Astrocyte (in vitro differentiated cells and primary cell): ENCODE results near the gene CAPS. TPM values are rescaled to one million over a fixed set of nuclear protein-coding genes. Genes with fewer than 3 reads are reported as not detected.

Experiments used
- DNase-seq: peaks from one replicate; pipeline ENCODE4 v3.0.0-alpha.2; 2010; ENCODE audit warnings: low read depth
- FAIRE-seq: peaks from 2 replicates; lab custom pipeline; 2011; peaks lifted over from hg19 to GRCh38; lab: Jason Lieb, UNC
- H2AFZ ChIP-seq: 2 replicates; pipeline ENCODE4 v1.6.0; 2012; ENCODE audit warnings: low read depth, low read length, inconsistent platforms
- H3K27ac ChIP-seq: 2 replicates; pipeline ENCODE4 v1.5.1; 2011; ENCODE audit warnings: low read depth, low read length, inconsistent platforms
- H3K27me3 ChIP-seq: 2 replicates; pipeline ENCODE4 v1.6.0; 2011; ENCODE audit warnings: low read length, inconsistent platforms; ENCODE audit not compliant: insufficient read depth
- H3K36me3 ChIP-seq: 2 replicates; pipeline ENCODE4 v1.5.1; 2011; ENCODE audit warnings: low read length, inconsistent platforms; ENCODE audit not compliant: insufficient read depth
- H3K4me1 ChIP-seq: 2 replicates; pipeline ENCODE4 v1.5.1; 2011; ENCODE audit warnings: low read length, inconsistent platforms; ENCODE audit not compliant: insufficient read depth
- H3K4me2 ChIP-seq: 2 replicates; pipeline ENCODE4 v1.6.0; 2012; ENCODE audit warnings: low read length, inconsistent platforms
- H3K4me3 ChIP-seq: 2 replicates; pipeline ENCODE4 v1.5.1; 2011; ENCODE audit warnings: low read depth, mild to moderate bottlenecking, low read length, inconsistent platforms; ENCODE audit not compliant: insufficient read depth
- H3K79me2 ChIP-seq: 2 replicates; pipeline ENCODE4 v1.6.0; 2012; ENCODE audit warnings: mild to moderate bottlenecking, low read length, inconsistent platforms; ENCODE audit not compliant: insufficient read depth
- H3K9ac ChIP-seq: 2 replicates; pipeline ENCODE4 v1.6.0; 2012; ENCODE audit warnings: mild to moderate bottlenecking, low read length, inconsistent platforms
- H3K9me3 ChIP-seq: 2 replicates; pipeline ENCODE4 v1.5.1; 2012; ENCODE audit warnings: low read depth, mild to moderate bottlenecking, low read length, inconsistent platforms; ENCODE audit not compliant: insufficient read depth
- H4K20me1 ChIP-seq: 2 replicates; pipeline ENCODE4 v1.6.0; 2012; ENCODE audit warnings: low read length, inconsistent platforms; ENCODE audit not compliant: insufficient read depth
- H3K27ac Mint-ChIP-seq: one replicate; pipeline ENCODE4 v1.8.0; 2021; ENCODE audit warnings: mild to moderate bottlenecking, mixed read lengths; ENCODE audit not compliant: unreplicated experiment
- H3K27me3 Mint-ChIP-seq: one replicate; pipeline ENCODE4 v1.8.0; 2021; ENCODE audit warnings: low read depth, mixed read lengths; ENCODE audit not compliant: unreplicated experiment
- H3K36me3 Mint-ChIP-seq: one replicate; pipeline ENCODE4 v1.8.0; 2021; ENCODE audit warnings: low read depth, mixed read lengths; ENCODE audit not compliant: unreplicated experiment
- H3K4me1 Mint-ChIP-seq: one replicate; pipeline ENCODE4 v1.8.0; 2021; ENCODE audit warnings: low read depth, mixed read lengths; ENCODE audit not compliant: unreplicated experiment
- H3K4me3 Mint-ChIP-seq: one replicate; pipeline ENCODE4 v1.8.0; 2021; ENCODE audit warnings: mild to moderate bottlenecking, moderate library complexity, mixed read lengths; ENCODE audit not compliant: unreplicated experiment
- H3K9me3 Mint-ChIP-seq: one replicate; pipeline ENCODE4 v1.8.0; 2021; ENCODE audit warnings: mild to moderate bottlenecking, mixed read lengths; ENCODE audit not compliant: unreplicated experiment
- CTCF ChIP-seq: IDR thresholded peaks from 2 replicates; pipeline ENCODE4 v1.5.1; 2011; ENCODE audit warnings: low read depth, mild to moderate bottlenecking, inconsistent platforms, low read length, moderate library complexity; ENCODE audit not compliant: insufficient read depth
- EZH2 ChIP-seq: IDR thresholded peaks from 2 replicates; pipeline ENCODE4 v1.6.1; 2012; ENCODE audit warnings: mild to moderate bottlenecking, low read length, inconsistent platforms; ENCODE audit not compliant: insufficient read depth
- total RNA-seq: library from RNA; stranded (reverse); gene quantifications from 2 replicates; pipeline ENCODE4 v1.2.1, GENCODE V29; 2021

The CAPS gene
- total RNA-seq, 1 donor from 2014 or later, result 6.2 TPM

GRCh38 chr19:5893296-5893903 lies 20.7 kb upstream of the CAPS start:
- peaks cover 4% of the 10 kb centered on the region for H3K27me3 Mint-ChIP-seq
- H3K27ac ChIP-seq, result no peak overlapping the region
- no peak overlapping the region for H3K27ac Mint-ChIP-seq
- H4K20me1 ChIP-seq, result peaks cover 44% of the 10 kb centered on the region
- H3K9me3 Mint-ChIP-seq, result no peaks in the 10 kb centered on the region
- H3K4me3 ChIP-seq, result no peak overlapping the region
- H3K9me3 ChIP-seq, result no peaks in the 10 kb centered on the region
- H3K9ac ChIP-seq, result no peak overlapping the region
- no peak overlapping the region for H3K4me3 Mint-ChIP-seq
- H3K27me3 ChIP-seq, result no peaks in the 10 kb centered on the region
- TF ChIP-seq CTCF, result no peak
- no peak for TF ChIP-seq EZH2
- peaks cover 6% of the 10 kb centered on the region for H3K4me1 ChIP-seq
- H3K4me1 Mint-ChIP-seq, result no peaks in the 10 kb centered on the region
- no peaks in the 10 kb centered on the region for H3K36me3 ChIP-seq
- H3K4me2 ChIP-seq, result no peak overlapping the region
- FAIRE-seq (no peak), DNase-seq (no peak)
- H2AFZ ChIP-seq, result no peak overlapping the region
- no peaks in the 10 kb centered on the region for H3K36me3 Mint-ChIP-seq
- peaks cover 17% of the 10 kb centered on the region for H3K79me2 ChIP-seq

- peaks cover 6% of the 10 kb centered on the region for H3K4me1 ChIP-seq
- Mint-ChIP-seq H3K9me3 (no peaks in the 10 kb centered on the region), H3K4me3 (no peak overlapping the region), H3K4me1 (no peaks in the 10 kb centered on the region), H3K27me3 (peaks cover 4% of the 10 kb centered on the region), H3K36me3 (no peaks in the 10 kb centered on the region), H3K27ac (no peak overlapping the region)
- TF ChIP-seq EZH2, result no peak
- TF ChIP-seq CTCF, result no peak
- no peaks in the 10 kb centered on the region for H3K27me3 ChIP-seq
- DNase-seq (no peak), FAIRE-seq (no peak)
- no peak overlapping the region for H3K4me2 ChIP-seq
- no peak overlapping the region for H3K27ac ChIP-seq
- H3K4me3 ChIP-seq, result no peak overlapping the region
- H3K9me3 ChIP-seq, result no peaks in the 10 kb centered on the region
- H2AFZ ChIP-seq, result no peak overlapping the region
- H3K36me3 ChIP-seq, result no peaks in the 10 kb centered on the region
- H4K20me1 ChIP-seq, result peaks cover 49% of the 10 kb centered on the region
- peaks cover 21% of the 10 kb centered on the region for H3K79me2 ChIP-seq
- no peak overlapping the region for H3K9ac ChIP-seq
Observed at GRCh38 chr19:5893907-5894703, 19.9 kb upstream of the CAPS start.
